CD1c-positive myeloid dendritic cell (primary cell): ENCODE data around the gene CERS3.

Source experiments
- DNase-seq: peaks from one replicate; pipeline ENCODE4 v3.0.0-alpha.2; 2016; ENCODE audit errors: extremely low spot score

The CERS3 gene

GRCh38 chr15:100528833-100529428 is at the start of gene CERS3:
CERS3 (minus strand) TSS chr15:100528950; CDS start chr15:100501849, 27,101 bp downstream.
- DNase-seq: no peak

DNA sequence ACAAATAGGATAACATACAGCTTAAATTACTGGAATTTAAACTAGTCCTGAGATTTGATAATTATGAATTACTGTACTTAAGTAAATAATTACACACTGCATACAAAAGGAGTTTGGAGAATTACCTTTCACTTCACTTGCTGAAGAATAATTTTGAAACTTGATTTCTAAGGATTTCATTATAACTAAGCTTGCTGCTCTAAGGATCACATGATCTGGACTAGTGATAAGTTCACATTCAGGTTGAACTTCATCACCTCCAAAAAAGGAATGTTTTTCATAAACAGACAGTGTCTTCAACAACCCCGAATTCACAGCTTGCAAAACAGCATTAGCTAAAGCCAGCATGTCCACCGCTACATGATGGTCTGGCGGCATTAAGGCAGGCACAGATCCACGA is 44.8 kb upstream of the CERS3 start:
- no peak for DNase-seq

GRCh38 chr15:100572362-100572983 is 43.7 kb upstream of the CERS3 start:
- DNase-seq: peak; percentile 33

GRCh38 chr15:100571592-100572167 is 42.9 kb upstream of the CERS3 start:
- DNase-seq: no peak

DNA sequence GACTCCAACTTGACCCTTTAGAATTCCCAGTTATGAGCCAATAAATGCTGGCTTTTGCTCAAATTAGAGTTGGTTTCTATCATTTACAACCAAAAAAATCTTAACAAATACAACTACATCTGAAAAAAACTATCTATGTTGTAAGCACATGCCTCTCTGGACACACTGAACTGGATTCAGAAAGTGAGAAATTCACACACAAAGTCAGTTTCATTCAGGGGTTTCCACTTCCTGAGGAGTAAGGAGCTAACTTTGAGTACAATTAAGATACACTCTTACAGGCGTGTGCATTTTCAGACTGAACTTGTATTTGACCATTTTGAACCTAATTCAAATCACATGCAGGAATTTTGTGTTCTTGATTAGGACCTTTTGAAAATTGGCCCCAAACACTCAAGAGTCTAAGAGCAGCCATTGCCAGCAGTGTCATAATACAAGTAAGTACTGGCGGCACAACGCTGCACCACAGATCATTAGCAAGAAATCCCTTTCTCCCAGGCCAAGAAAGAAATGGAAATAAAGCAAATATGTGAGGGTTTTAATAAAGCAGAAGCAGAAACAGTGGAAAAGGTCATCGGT is 42.1 kb upstream of the CERS3 start:
- no peak for DNase-seq

DNA sequence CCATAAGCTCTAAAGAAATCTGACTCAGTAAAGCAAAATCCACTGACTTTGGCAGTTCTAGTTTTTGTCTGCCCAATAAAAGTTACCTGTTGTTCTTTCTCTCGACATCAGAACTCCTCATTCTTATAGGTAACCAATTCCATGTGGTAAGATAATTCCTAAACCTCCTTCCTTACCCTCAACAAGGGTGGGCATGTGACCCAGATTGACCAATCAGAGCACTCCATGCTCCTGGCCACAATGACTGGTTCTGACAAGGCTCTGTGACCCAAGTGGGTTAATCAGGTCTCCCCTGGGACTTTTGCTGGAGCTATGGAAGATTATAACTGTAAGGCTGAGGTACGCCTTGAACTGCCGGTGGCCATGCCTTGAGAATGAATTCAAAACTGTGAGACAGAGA is 41.5 kb upstream of the CERS3 start:
- no peak for DNase-seq

GRCh38 chr15:100569391-100569790 is 40.6 kb upstream of the CERS3 start:
- DNase-seq: no peak

GRCh38 chr15:100566850-100567628 is 38.3 kb upstream of the CERS3 start:
- DNase-seq: no peak

DNA sequence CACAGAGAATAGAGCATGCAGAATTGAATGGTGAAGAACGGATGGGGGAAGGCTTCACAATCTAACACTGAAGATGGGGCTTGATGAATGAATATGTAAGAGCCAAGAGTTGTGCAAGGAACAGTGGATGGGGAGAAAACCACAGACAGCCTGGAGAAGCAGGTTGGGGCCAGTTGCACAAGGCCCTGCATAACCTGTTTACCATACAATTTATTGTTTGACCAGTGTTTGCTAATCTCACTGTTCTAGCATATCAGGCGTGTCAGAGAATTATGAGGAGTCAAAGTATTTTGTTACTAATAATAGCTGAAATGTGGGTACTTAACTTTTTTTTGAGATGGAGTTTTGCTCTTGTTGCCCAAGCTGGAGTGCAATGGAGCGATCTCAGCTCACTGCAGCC is 36.8 kb upstream of the CERS3 start:
- no peak for DNase-seq

DNA sequence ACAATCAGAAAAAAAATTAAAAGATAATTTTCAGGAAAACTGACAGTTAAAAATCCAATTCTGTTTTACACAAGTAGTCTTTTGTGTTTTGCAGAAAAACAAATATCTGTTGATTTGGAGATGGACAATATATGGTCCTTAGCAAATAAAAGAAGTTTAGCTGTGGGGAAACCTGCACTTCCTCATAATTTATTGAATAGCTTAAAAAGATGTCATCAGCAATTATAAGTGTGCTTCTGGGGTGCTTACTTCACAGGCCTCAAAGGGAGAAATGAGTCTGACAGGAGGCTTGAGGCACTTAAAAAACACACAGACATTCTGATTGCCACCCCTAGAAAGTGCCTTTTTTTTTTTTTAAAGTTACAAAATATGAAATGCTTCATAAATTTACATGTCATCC is 31.6 kb upstream of the CERS3 start:
- DNase-seq: peak; percentile 28

DNA sequence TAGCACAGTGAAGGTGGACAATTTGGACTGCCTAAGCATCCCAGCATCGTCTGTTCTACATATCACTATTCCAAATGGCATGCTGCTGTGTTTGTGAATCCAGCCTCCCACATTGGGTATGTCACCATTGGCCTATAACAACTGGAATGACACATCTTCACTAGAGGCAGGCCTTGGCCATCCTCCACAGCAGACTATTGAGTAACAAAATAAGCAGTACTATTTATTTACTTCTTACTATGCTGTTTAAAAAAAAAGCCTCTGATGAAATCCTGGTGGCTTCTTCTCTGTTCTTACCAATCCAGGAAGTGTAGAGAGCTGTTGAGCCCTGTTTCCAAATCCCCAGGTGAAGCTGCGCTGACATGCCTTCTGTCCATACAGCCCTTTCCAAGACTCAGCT is 30.6 kb upstream of the CERS3 start:
- peak; percentile 46 for DNase-seq

- no peak for DNase-seq
Observed at GRCh38 chr15:100558771-100559254, 30.1 kb upstream of the CERS3 start.

- DNase-seq: no peak
Observed at GRCh38 chr15:100553468-100553867, 24.7 kb upstream of the CERS3 start.

- DNase-seq: no peak
Observed at GRCh38 chr15:100547961-100548360, 19.2 kb upstream of the CERS3 start.

DNA sequence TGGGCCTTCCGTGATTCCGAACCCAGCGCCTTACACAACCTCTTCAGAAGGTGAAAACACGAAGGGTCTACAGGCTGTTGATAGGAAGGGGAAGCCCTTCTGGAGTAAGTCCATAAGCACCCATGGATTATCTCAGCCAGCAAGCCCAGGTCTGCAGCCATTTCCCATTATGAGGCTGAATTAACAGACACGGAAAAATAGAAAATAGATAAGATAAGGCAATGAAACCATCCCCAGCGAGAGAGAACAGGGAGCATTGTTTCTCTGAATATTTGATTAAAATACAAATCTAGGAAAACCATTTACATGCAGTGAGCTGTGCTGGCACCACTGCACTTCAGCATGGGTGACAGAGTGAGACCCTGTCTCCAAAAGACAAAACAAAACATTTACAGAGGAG is 16.2 kb upstream of the CERS3 start:
- no peak for DNase-seq

DNA sequence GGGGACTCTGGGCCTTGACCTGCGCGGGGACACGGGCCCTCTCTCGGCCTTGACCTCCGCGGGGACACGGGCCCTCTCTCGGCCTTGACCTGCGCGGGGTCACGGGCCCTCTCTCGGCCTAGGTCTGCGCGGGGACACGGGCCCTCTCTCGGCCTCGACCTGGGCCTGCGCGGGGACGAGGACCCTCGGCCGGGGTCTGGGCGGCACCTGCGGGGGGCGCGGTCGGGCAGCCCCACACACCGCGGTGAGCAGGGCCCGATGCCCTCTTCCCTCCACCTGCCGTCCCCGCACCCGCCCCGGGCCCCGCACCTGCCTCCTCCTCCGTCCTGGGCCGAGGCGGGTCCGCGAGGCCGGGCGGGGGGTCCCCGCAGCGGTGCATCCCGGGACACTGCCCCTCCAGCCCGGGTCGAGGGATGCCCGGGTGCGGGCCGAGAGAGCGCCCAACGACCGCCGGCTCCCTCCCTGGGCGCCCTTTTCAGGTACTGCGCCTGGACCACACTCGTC is 15.6 kb upstream of the CERS3 start:
- DNase-seq: no peak

GRCh38 chr15:100542290-100542689 is 13.5 kb upstream of the CERS3 start:
- DNase-seq: no peak

DNA sequence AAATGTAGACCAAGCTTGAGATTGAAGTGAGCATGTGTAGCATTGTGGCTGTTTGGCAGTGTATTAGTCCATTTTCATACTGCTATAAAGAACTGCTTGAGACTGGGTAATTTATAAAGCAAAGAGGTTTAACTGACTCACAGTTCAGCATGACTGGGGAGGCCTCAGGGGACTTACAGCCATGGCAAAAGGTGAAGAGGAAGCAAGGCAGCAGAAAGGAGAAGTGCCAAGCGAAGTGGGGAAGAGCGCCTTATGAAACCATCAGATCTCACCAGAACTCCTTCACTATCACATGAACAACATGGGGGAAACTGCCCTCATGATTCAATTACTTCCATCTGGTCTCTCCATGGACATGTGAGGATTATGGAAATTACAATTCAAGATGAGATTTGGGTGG is 8.6 kb upstream of the CERS3 start:
- DNase-seq: peak; percentile 67

DNA sequence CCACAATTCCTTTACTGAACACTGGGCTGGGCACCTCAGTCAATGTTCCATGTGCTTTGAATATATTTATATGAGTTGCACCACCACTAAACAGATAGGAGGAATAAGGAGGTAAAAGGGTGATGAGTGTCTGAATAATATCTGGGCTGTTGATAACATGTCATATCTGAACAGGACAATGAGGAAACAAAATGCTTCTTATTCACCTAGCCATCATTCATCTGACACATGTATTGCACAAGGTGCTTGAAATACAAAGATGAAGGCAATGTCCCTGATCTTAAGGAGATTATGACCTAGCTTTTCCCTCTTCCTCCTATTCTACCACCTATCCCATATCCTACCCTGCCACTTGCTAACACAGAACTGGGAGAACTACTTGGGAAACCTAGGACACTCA is 8.0 kb upstream of the CERS3 start:
- DNase-seq: no peak

DNA sequence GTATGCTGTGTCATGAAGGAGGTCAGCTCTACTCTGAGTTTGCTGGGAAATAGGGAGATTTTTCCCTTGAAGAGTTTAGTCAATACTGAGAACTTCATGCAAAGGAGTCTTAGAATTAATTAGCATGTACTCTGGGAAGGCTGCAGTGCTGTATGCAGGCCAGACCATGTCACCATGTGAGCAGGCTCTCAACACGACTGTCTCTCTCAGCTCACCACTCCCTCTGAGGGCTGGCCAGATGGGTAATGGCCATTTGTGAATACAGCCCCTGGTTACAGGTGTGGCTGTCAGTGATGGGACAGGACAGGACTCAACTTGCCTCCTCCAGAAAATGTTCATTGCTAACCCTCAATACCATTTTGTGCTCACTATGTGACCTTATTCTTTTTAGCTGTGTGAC is 5.1 kb upstream of the CERS3 start:
- no peak for DNase-seq

DNA sequence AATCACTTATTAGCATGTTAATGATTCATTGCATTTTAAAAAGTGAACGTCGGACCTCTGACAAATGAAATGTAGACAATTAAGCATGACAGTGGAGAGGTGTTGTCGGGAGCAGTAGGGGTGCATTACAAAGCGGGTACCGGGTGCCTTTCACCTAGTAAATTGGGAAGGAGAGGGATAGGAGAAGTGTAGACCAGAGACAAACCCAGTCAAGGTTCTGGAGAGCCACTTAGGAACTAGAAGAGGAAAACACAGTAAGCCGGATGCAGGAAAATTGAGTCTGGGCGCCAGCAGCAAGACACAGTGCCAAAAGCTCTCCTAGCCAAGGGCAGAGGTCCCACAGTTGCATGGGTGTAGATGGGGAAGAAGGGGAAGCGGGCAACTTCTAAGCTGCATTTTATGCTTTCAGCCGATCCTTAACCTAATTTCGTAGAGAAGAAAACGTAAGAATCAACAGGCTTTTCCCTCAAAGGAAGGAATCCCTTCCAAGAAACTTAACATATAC is 3.1 kb upstream of the CERS3 start:
- DNase-seq: no peak

DNA sequence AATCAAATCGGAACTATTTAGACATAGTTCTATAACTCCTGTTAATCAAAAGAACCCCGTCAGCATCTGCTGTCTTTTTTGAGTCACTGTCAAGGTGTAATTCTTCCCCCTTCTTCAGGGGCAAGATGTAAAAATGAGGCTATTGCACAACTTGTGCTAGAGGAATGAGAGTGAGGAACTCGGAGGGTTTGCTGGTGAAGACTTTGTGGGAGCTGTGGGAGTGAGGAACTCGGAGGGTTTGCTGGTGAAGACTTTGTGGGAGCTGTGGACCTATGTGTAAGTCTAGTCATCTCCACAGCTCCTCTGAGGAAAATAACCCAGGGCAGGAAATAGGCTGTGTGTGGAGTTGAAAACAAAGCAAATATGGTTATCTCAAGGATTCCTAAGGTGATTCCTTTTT is 2.5 kb upstream of the CERS3 start:
- DNase-seq: peak; percentile 27
